ENCODE results near the gene KRTAP12-3.

GRCh38 chr21:44686000-44686781, 28.5 kb downstream of the KRTAP12-3 start:
- TF ChIP-seq CTCF (IDR thresholded peaks at IDR 0.05; ENCODE audit: borderline replicate concordance, extremely low read depth, low read length, poor library complexity, severe bottlenecking) (no peak), EZH2 (IDR thresholded peaks at IDR 0.05; ENCODE audit: borderline replicate concordance, low read depth, low read length, severe bottlenecking) (no peak)

Data from DND-41 (cell line).